GM19193 (cell line): ENCODE data around the gene ERGIC2.

Source experiments
- POLR2A ChIP-seq: IDR thresholded peaks from 4 replicates; pipeline ENCODE4 v1.6.1; 2011; ENCODE audit not compliant: insufficient read depth, insufficient read length; ENCODE audit errors: extremely low read depth

The ERGIC2 gene

DNA sequence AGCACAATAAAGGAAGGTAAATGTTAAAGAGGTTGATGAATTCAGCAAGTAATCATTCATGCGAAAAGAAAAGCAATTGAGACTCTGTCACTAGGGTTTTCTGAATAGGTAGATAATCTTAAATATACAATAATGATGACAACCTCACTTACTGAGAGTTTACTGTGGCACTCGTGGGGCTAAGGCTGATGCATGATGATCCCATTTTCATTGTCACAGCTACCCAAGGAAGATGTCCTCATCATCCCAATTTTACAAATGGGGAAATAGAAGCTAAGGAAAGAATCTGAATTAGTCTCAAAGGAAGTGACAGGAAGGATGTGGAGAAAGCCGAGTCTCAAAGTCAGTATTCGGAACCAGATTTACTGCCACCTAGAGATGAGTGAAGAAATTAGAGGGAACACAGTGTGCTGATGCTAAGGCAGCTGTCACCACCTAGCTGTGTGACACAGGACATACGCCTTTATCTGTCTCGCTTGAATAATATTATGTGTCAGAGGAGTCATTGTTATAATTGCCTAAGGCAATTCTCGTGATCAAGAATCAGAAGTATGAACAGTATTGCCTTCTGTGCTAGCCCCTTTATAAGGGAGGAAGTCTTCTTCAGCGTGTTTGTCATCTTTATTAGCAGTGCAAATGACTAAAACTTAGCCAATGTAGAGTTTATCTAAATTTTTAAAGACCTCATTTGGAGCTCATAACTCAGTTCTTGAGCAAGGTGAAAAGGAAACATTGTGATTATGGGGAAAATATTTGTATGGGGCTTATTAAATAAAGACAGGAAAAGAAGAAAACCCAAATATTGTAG lies 63.2 kb downstream of the ERGIC2 start:
- no peak for TF ChIP-seq POLR2A

GRCh38 chr12:29316752-29317151 lies 64.2 kb downstream of the ERGIC2 start:
- TF ChIP-seq POLR2A, result no peak

DNA sequence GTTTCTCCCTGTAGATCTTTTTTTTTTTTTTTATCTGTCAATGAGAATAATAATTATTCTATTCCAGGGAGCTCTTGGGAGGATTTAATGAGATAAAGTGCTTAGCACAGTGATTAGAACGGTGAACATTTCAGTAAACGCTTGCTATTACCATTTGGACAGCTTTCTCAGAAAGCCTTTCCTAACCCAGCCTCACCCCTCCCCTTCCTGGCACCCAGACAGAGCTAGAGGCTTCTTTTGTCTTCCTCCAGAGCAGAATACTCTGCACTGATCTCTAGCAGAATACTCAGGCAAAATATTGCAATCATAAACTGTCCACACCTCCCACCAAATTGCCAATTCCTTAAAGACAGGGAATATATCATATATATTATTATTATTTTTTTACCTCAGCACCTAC lies 66.6 kb downstream of the ERGIC2 start:
- TF ChIP-seq POLR2A, result no peak

DNA sequence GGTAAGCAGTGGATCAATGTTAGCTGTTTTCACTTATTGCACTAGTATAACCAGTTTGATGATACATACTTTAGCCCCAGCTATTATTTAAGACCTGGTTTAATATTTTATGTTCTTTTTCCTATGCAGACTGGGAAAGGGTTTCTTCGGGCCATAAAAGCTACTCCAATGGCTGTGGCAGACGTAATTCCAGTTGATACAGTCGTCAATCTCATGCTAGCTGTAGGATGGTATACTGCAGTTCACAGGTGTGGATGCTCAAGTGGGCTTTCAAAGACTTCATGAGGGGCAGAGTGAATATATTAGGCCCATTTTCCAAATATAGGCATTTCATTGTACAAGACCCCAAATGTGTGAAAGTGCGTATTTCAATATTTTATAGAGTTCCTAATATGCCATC lies 70.1 kb downstream of the ERGIC2 start:
- TF ChIP-seq POLR2A, result no peak

DNA sequence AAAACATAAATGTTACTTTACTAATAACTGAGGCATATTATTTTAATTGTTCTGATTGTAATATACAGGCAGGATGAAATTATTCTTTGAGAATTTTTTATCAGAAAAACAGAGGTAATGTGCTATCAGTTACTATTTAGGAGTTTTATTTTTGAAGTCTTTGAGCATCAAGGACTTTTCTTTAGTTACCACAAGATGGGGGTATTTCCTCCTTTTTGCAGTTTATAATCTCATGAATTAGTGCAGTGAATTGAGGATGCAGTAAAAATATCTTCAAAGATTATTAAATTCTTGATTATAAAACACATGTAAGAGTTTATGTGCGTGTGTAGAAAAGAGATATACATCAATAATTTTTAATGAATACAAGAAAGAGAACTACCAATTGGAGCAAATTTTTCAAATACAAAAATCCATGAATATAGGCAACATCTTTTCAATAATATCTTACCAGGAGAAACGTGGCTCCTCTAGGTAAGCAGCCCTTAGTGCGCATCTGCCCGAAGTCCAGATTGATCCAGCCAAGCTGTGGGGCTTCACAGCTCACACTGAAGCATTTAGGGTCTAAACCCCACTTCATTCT lies 71.6 kb downstream of the ERGIC2 start:
- TF ChIP-seq POLR2A, result no peak

GRCh38 chr12:29306682-29307081 lies 74.3 kb downstream of the ERGIC2 start:
- no peak for TF ChIP-seq POLR2A

GRCh38 chr12:29306266-29306665 lies 74.7 kb downstream of the ERGIC2 start:
- no peak for TF ChIP-seq POLR2A

DNA sequence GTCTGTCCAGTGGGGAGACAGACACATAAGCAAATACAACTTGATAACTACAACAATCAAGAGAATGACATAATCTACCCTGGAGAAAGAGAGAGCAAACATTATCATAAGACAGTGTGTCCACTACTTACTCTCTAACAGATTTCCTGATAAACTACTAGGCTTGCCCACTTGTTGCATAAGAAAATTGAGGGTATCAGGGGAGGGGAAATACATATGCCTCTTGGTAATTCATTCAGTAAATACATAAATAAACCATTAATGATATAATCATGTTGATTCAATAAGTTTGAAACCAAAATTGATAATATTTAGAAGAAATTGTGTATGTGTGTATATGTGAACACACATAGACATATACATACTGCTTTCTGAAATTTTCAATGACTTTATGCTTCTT lies 76.6 kb downstream of the ERGIC2 start:
- no peak for TF ChIP-seq POLR2A

- no peak for TF ChIP-seq POLR2A
Measured at GRCh38 chr12:29301114-29301513, 79.9 kb downstream of the ERGIC2 start.

DNA sequence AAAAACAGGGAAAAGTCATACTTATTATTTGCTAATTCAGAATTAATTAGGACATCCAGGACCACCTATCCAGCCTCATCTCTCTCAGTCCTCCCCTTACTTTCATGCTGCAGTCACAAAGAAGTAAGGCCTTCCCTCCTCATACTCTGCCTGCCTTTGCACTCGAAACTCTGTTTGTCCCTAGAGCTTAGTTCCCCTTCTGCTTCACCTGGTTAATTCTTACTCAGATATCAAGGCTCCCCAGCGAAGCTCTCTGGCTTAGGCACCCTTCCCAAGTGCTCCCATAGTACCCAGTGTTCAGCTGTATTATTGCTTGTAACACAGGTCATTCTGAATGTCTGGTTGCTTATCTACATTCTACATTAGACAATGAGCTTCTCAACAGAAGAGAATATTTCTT lies 81.3 kb downstream of the ERGIC2 start:
- TF ChIP-seq POLR2A, result no peak

DNA sequence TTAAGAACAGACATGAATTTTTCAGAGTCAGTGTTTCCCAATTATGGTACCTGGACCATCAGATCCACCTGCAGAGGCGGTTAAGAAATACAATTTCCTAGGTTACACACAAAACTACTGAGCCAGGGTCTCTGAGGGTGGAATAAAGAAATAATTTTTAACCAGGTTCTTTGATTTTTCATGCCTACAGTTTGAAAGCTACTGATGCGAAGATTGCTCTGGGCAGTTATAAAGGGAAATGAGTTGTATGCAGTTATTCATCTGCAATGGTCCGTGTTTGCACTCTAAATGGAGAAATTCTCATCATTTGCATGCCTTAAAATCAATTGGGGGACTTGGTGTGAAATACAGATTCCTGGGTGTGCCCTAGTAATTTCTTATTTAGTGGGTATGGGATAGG lies 89.7 kb downstream of the ERGIC2 start:
- TF ChIP-seq POLR2A, result no peak

DNA sequence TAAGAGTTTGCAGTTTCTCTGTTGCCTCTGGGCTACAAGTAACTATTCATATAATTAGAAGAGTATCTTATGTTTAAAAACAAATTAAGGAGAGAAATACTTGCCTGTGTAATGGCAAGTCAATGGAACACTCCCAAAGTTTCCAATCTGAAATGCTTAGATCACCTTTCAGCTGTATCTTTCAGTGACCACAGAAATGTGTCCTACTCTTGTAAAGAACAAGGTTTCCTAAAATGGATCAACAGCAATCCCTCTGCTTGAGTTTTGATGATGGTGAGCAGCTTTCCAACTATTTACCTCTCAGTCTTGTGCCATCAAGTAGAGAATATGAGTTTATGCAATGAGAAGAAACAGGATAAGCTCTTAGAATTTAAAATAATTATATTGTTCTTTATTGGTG lies 92.9 kb downstream of the ERGIC2 start:
- no peak for TF ChIP-seq POLR2A

- no peak for TF ChIP-seq POLR2A
Measured at GRCh38 chr12:29287622-29288021, 93.3 kb downstream of the ERGIC2 start.
